GM12872 (cell line): ENCODE data around the gene ATXN1.

Experiments used
- TF ChIP-seq, protein P1 (sequence below): IDR thresholded peaks from 3 replicates; pipeline ENCODE4 v1.5.1; 2011; ENCODE audit warnings: low read depth, mild to moderate bottlenecking, low read length, moderate library complexity; ENCODE audit not compliant: insufficient read depth

ATXN1 gene

DNA sequence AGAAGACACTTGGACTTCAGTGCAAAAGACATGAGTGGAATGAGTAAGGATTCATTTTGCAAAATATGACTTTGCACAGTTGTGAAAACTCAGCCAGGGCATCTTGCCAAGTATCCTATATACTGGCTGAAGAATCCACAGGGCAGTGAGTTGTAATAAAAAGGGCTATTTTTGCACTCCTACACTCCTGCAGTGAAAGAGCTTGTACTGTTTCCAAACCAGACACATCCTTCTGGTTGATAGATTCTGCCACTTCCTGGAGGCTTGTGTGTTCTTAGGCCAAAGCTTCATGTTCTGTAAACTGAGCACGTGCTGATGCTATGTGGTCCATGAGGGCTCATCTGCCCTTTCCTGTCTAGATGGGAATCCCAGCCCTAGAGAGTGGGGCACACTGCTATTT lies 488.0 kb downstream of the ATXN1 start:
- TF ChIP-seq, protein P1, sequence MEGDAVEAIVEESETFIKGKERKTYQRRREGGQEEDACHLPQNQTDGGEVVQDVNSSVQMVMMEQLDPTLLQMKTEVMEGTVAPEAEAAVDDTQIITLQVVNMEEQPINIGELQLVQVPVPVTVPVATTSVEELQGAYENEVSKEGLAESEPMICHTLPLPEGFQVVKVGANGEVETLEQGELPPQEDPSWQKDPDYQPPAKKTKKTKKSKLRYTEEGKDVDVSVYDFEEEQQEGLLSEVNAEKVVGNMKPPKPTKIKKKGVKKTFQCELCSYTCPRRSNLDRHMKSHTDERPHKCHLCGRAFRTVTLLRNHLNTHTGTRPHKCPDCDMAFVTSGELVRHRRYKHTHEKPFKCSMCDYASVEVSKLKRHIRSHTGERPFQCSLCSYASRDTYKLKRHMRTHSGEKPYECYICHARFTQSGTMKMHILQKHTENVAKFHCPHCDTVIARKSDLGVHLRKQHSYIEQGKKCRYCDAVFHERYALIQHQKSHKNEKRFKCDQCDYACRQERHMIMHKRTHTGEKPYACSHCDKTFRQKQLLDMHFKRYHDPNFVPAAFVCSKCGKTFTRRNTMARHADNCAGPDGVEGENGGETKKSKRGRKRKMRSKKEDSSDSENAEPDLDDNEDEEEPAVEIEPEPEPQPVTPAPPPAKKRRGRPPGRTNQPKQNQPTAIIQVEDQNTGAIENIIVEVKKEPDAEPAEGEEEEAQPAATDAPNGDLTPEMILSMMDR: no peak

DNA sequence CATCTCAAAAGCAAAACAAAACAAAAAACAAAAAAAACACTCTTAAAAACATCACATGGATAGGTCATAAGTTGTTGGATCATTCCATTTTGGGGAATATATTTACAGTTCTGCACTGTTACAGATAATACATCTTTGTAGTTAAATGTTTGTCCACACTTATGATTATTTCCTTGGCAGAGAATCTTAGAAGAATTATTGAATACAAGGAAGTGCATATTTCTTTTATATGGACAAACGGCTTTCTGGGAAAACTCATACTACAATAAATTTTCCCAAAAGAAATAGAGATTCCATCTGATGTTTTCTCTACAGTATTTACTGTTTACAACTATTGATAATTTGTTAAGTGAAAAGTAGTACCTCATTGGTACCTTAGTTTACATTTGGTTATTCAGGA lies 489.1 kb downstream of the ATXN1 start:
- TF ChIP-seq, protein P1: no peak

DNA sequence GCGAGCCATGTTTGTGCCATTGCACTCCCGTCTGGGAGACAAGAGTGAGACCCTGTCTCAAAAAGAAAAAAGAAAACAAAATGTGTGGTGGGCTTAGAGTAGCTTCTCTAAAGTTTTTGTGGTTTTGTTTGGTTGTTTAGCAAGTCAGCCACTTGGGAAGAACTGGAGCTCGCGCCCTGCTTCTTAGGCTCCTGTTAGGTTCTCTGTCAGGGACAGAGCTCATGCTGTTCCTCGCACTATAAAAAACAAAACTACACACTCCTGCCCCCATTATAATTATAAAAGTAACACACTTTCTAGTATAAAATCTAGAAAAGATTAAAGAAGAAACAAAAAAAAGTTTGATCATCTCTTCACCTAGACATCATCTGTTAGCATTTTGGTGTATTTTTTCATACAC lies 489.8 kb downstream of the ATXN1 start:
- TF ChIP-seq, protein P1: no peak

DNA sequence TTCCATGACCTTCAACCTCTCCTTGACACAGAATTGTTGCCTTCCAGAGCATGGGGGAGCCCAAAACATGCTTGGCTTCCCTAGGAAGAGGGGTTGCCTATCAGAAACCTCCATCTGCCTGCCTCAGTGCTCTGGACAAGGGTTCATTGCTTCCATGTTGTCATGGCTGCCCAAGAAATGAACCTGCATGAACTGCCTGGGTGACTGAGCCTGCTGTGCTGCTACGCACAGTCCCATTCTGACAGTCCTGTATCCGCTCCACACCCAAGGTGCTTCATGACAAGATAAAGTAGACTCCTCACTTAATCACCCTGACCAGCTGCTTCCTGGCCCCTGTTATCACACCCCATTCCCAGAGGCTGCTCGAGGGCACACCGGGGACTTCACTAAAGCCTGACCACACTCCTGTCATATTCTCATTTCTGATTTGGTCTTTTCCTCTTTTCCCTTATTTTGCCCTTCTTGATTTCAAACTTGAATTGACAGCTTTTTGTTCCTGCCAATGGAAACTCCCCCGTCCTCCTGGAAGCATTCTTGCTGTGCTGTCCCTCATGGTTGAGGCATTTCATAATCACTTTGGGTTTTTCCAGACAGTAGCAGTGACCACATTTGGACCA lies 491.0 kb downstream of the ATXN1 start:
- TF ChIP-seq, protein P1: no peak

DNA sequence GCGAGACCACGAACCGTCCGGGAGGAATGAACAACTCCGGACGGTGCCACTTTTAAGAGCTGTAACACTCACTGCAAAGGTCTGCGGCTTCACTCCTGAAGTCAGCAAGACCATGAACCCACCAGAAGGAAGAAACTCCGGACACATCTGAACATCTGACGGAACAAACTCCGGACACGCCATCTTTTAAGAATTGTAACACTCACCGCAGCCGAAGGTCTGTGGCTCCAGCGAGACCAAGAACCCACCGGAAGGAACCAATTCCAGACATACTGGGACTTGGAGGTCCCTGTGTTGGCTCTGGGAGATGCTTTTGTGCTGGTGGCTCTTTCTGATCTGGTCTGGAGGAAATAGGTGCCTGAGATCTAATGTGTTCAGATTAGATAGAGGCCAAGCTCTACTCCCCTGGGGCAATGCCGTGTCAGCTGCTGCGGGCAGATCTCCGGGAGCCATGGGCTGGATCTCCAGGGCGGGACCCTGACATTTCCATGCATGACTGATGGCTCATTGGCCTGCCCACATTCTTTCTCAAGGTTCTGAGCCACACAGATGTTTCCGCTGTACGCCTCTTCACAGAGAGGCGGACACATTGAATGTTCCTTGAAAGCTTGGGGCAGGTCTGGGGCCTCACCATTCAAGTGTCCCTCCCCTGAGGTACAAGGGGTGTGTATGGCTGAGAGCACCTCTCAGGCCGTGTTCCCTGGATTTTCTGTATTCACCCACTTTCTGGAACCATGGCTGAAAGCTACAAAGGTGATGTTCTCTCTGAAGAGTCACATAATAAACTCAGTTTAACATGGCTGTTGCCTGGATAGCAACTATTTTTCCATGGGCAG lies 493.6 kb downstream of the ATXN1 start:
- TF ChIP-seq, protein P1: no peak

DNA sequence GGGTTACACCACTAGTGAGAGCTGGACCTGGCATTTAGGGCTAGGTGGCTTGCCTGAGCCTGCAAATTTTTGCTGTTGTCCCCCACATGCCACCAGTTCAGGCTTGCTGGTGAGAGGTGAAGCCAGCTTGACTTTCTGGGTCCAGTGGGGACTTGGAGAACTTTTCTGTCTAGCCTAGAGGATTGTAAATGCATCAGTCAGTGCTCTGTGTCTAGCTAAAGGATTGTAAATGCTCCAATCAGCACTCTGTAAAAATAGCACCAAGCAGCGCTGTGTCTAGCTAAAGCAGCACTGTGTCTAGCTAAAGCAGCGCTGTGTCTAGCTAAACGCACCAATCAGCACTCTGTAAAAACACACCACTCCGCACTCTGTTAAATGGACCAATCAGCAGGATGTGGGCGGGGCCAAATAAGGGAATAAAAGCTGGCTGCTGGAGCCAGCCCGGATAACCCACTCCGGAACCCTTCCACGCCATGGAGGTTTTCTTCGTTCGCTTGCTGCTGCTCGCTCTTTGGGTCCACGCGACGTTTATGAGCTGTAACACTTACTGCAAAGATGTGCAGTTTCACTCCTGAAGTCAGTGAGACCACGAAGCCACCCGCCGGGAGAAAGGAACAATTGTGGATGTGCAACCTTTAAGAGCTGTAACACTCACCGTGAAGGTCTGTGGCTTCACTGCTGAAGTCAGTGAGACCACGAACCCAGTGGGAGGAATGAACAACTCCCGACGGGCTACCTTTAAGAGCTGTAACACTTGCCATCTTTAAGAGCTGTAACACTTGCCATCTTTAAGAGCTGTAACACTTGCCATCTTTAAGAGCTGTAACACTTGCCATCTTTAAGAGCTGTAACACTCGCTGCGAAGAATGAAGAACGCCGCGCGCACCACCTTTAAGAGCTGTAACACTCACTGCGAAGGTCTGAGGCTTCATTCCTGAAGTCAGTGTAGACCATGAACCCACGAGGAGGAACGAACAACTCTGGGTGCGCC lies 495.6 kb downstream of the ATXN1 start:
- TF ChIP-seq, protein P1: no peak

DNA sequence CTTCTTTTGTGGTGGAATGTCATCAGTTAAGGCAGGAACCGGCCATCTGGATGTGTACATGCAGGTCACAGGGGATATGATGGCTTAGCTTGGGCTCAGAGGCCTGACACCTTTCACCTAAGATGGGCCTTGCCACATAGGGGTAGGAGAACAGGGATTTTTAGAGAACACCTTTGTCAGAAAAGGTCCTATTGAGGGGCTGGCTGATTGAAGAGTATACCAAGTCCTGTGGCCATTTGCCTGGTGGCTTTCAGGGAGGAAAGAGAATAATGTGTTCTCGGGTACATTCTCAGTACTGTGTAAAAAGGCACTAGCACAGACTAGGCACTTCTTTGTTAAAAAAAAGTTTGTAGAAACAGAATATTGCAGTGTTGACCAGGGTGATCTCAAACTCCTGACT lies 496.5 kb downstream of the ATXN1 start:
- TF ChIP-seq, protein P1: no peak
